Fibroblast of skin of abdomen (primary cell): ENCODE measurements around the gene RAB38.

Source experiments
- DNase-seq: peaks from one replicate; pipeline ENCODE4 v3.0.0-alpha.2; 2013

The RAB38 gene

GRCh38 chr11:88169471-88169870, 5.8 kb downstream of the RAB38 start:
- peak; percentile 47 for DNase-seq

- DNase-seq, result peak; percentile 5
Measured at GRCh38 chr11:88167853-88168252, 7.4 kb downstream of the RAB38 start.

- DNase-seq, result no peak
Measured at GRCh38 chr11:88164806-88165585, 10.2 kb downstream of the RAB38 start.

DNA sequence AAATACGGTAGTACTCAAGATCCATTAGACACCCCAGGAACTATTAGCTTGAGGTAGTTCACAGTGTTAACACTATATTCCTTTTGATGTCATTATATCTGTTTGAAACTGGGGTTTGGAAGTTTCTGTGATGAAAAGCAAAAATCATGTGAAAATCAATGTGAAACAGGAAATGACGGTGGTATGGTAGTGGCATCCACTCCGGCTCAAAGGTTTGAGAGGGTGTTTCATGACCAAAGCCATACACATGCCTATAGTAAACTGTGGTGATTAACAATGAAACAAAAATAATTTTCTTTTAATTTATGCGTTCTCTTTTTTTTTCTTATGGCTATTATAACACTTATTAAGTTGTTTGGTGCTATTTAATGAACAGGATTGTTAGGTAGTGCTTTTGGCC, 10.9 kb downstream of the RAB38 start:
- no peak for DNase-seq

DNA sequence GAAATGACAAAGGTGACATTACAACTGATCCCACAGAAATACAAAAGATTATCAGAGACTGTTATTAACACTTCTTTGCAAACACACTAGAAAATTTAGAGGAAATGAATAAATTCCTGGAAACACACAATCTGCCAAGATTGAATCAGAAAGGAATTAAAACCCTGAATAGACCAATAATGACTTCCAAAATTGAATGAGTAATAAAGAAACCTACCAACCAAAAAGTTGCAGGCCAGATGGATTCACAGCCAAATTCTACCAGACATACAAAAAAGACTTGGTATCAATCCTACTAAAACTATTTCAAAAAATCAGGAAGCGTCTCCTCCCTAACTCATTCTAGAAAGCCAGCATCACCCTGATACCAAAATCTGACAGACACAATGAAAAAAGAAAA, 17.2 kb downstream of the RAB38 start:
- no peak for DNase-seq

- DNase-seq, result no peak
Measured at GRCh38 chr11:88157370-88157769, 17.9 kb downstream of the RAB38 start.

DNA sequence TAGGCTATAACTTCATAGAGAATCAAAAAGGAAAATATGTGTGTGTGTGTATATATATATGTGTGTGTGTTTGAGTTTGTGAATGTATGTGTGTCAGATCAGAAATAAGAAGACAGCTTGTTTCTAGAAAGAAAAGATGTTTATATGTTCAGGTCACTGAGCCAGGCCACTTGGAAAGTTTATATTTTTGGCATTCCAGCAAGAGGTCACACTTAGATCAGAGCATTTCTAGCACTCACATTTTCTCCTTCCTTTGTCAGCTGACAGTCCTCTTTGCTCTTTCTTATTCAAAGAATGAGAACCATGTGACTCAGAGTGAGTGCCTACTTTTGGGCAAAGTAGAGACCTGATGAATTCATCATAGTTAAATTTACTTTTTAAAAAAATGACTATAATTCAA, 22.9 kb downstream of the RAB38 start:
- no peak for DNase-seq

DNA sequence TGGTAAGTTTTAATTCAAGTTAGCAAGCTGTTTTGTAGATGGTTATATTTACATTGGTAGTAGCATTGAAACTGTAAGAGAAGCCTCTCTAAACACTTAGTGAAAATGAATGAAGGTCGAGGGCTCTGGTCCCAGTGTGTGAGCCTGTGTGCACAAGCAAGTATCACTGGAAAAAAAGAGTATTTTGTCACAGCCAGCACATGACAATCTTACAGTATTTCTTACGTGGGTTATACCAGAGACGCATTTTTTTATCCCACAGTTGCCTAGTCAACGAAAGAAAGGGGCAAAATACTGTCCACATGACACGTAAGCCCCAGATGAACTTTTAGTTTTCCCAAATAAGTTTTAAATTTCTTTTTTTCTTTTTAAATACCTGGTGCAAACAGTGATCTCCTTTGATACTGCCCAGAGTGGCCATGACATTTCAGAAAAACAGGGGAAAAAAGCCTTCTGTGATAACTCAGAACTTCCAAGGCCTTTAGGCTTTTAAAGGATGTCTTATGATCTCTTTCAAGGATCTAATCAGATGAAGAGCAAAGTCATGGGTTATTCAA, 23.5 kb downstream of the RAB38 start:
- DNase-seq, result no peak

- DNase-seq, result no peak
Measured at GRCh38 chr11:88146106-88146505, 29.1 kb downstream of the RAB38 start.

- DNase-seq, result no peak
Measured at GRCh38 chr11:88139865-88140264, 35.4 kb downstream of the RAB38 start.

- no peak for DNase-seq
Measured at GRCh38 chr11:88131764-88132470, 43.3 kb downstream of the RAB38 start.

DNA sequence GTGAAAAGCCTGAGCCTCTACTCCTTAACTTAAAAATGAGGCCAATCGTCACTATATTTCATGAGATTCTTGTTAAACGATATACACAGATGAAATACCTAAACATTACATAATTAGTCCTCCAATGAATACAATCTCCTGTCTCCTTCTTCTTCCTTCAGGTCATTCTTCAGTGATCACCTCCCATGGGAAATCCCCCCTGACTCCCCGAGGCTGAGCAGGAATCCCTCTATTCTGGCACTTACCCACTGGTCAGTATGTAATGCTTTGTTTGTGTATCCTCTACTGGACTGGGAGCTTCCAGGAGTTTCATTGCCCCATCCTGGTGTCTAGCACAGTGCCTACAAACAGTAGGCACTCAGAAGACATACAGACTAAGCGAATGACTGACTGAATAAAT, 52.3 kb downstream of the RAB38 start:
- no peak for DNase-seq

GRCh38 chr11:88119561-88119960, 55.7 kb downstream of the RAB38 start:
- DNase-seq, result no peak

DNA sequence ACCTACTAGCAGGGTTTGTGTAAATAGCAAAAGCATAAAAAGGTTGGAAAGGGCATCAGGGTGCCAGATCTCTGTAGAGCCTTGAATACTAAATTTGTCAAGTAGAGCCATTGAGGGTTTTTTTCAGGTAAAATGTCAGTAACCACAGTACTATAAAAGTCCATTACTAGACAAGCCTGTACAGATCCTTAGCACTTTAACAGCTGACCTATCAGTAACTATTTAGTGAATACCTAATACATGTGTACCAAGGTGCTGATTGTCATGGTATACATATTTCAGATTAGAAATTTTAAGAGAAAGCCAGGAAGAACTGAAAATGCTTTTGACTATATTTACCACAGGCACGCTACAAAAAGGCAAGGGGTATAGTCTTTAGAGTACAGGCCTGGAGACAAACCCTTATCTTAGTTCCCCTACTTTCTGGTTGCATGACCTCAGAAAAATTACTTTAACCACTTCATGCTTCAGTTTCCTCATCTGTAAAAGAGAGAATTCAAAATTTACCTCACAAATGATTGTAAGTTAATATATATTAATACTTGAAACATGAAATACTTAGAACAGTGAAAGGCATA, 57.9 kb downstream of the RAB38 start:
- no peak for DNase-seq

GRCh38 chr11:88115828-88116755, 59.2 kb downstream of the RAB38 start:
- no peak for DNase-seq

- DNase-seq, result no peak
Measured at GRCh38 chr11:88114486-88115045, 60.7 kb downstream of the RAB38 start.

GRCh38 chr11:88106666-88107065, 68.6 kb downstream of the RAB38 start:
- DNase-seq, result no peak

DNA sequence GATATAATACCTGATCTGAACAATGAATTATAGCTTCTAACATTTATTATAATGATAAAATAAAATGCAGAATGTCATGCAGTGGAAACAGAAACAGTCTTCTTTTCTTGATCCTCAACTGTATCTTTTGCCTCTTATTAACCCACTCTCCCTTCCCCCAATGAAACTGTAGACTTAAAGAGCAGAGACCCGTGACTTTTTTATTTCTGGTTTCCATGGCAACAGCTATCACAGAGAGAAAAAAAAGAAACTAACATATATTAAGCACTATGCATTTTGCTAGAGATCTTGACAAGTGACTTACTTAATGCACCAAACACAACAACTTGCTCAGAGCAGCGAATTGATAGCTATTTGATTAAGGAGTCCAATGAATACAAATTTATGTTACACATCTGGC, 69.3 kb downstream of the RAB38 start:
- DNase-seq, result no peak

DNA sequence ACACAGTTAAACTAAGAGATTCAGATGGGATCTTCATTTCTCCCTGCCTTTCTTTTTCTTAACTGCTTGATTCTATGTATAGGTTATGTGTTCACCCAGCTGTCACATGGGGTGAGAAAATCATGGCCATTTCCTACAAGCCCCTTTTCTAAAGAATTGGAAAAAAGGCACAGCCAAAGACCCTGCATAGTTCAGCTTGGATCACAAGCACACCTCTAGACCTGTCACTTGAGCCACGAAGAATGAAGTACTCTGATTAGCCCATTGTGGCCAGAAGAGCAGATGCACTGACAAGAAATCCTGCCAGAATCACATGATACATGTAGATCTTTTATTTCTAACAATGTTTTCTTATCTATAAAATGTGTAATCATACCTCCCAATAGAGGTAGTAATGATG, 69.7 kb downstream of the RAB38 start:
- DNase-seq, result no peak

- no peak for DNase-seq
Measured at GRCh38 chr11:88104408-88104807, 70.8 kb downstream of the RAB38 start.

GRCh38 chr11:88103337-88104206, 71.7 kb downstream of the RAB38 start:
- DNase-seq, result peak; percentile 43
